GM12875 (cell line): ENCODE measurements around the gene ZDHHC14.

Experiments used
- H3K4me3 ChIP-seq: one replicate; pipeline ENCODE4 v1.5.1; 2011; ENCODE audit warnings: low read depth, low read length, control low read depth
- CTCF ChIP-seq: IDR thresholded peaks from 2 replicates; pipeline ENCODE4 v1.5.1; 2011; ENCODE audit warnings: low read depth, mild to moderate bottlenecking, control low read depth, inconsistent platforms, low read length, moderate library complexity, borderline replicate concordance; ENCODE audit not compliant: insufficient read depth

Gene ZDHHC14

GRCh38 chr6:157725836-157726235 is 344.8 kb downstream of the ZDHHC14 start:
- no peak for TF ChIP-seq CTCF
- no peak overlapping the region for H3K4me3 ChIP-seq

- no peak overlapping the region for H3K4me3 ChIP-seq
- no peak for TF ChIP-seq CTCF
Measured at GRCh38 chr6:157726892-157727628, 346.1 kb downstream of the ZDHHC14 start.
